Activated T-cell treated with anti-CD3 and anti-CD28 coated beads, Interleukin-2, amount 50 U/mL, for 72 hours (primary cell): ENCODE results near the gene RIC1. TPM values are rescaled to one million over a fixed set of nuclear protein-coding genes. Genes with fewer than 3 reads are reported as not detected.
"Not testable (repeated sequence)": the region's sequence is repeated elsewhere in the genome, so short reads cannot be mapped to it uniquely, and the experiment has no call there.

Experiments
- ATAC-seq, 2 donors: fragments of 150-1000 bp; cut with Tn5 transposase; replicated peaks in 1 of 2; 2 replicates each; pipeline ENCODE4 v1.10.0; 2021; ENCODE audit warnings: moderate library complexity in 2 of 2, mild to moderate bottlenecking in 1 of 2
- DNase-seq, 2 donors: peaks; one replicate each; pipeline ENCODE4 v3.0.0; 2021 to 2022; ENCODE audit warnings: mixed read lengths in 1 of 2
- H3K27ac Mint-ChIP-seq: one replicate; pipeline ENCODE4 v1.8.0; 2022; ENCODE audit warnings: mild to moderate bottlenecking, moderate library complexity, mixed read lengths
- H3K27me3 Mint-ChIP-seq: one replicate; pipeline ENCODE4 v1.8.0; 2022; ENCODE audit warnings: low read depth, mixed read lengths
- H3K36me3 Mint-ChIP-seq, 2 donors: one replicate each; pipeline ENCODE4 v1.8.0; 2022; ENCODE audit warnings: mixed read lengths in 2 of 2, mild to moderate bottlenecking in 1 of 2; ENCODE audit not compliant: insufficient read depth in 2 of 2
- H3K4me1 Mint-ChIP-seq: one replicate; pipeline ENCODE4 v1.8.0; 2022; ENCODE audit warnings: low read depth, mixed read lengths
- H3K4me3 Mint-ChIP-seq, 2 donors: one replicate each; pipeline ENCODE4 v1.8.0; 2022; ENCODE audit warnings: mild to moderate bottlenecking in 2 of 2, mixed read lengths in 2 of 2, moderate library complexity in 2 of 2
- H3K9me3 Mint-ChIP-seq, 2 donors: one replicate each; pipeline ENCODE4 v1.8.0; 2022; ENCODE audit warnings: mixed read lengths in 2 of 2
- total RNA-seq, 2 donors: library from RNA; stranded (reverse); gene quantifications; one replicate each; pipeline ENCODE4 v1.2.3, GENCODE V29; 2022

RIC1 gene
- total RNA-seq, 2 donors from 2014 or later = 22.0 to 25.9 TPM

DNA sequence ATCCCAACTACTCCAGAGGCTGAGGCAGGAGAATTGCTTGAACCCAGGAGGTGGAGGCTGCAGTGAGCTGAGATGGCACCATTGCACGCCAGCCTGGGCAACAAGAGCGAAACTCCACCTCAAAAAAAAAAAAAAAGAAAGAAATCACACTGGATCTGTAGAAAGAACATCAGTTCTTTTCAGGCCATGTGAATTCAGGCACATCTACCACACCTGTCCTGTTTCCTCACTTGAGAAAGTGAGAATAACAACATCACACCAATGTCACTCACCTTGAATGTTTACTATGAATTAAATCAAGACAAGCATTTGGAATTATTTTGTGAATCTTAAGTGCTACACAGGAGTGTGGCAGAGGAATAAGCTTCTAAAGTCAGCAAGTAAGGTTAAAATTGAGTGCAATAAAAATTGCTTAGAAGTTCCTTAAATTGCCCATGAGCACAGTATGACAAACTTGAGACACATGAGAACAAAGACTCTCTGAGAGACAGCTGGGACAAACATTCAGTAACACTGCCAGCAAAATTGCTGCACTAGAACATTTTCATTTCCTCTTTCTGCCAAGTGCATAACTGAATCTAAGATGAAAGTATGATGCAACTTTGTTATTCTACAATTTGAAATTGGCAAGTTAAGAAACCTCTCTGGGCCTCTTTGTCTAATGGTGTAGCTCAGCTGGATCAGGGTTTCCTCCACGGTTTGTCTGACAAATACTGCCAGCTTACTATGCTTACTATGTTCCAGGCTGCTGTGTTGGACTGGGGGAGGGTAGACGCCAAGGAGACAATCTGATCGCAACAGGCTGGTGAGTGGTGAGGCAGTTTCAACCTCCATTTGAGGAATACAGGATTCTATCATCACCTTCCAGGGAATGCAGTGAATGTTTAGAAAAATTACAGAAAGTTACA, 1.9 kb upstream of the RIC1 start:
- H3K27me3 Mint-ChIP-seq = no peaks in the 10 kb centered on the region
- peak overlapping the region; percentile 88 to 99 for H3K4me3 Mint-ChIP-seq
- peak overlapping the region; percentile 95 for H3K27ac Mint-ChIP-seq
- DNase-seq (peak; percentile 52 to 65), ATAC-seq (peak; percentile 23 to 40)
- no peaks in the 10 kb centered on the region for H3K9me3 Mint-ChIP-seq
- H3K36me3 Mint-ChIP-seq = peaks cover 11 to 15% of the 10 kb centered on the region in 2 donors
- H3K4me1 Mint-ChIP-seq = peaks cover 46% of the 10 kb centered on the region

DNA sequence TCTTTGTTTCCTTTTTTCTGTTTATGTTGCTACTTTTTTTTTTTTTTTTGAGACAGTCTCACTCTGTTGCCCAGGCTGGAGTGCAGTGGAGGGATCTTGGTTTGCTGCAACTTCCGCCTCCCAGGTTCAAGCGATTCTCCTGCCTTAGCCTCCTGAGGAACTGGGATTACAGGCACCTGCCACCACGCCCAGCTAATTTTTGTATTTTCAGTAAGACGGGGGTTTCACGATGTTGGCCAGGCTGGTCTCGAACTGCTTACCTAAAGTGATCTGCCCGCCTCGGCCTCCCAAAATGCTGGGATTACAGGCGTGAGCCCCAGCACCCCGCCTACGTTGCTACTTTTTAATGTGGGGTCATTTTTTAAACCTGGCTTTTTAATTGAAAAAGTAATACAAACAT, 1.2 kb upstream of the RIC1 start:
- not testable (repeated sequence) for ATAC-seq, DNase-seq, H3K27me3 Mint-ChIP-seq, H3K9me3 Mint-ChIP-seq
- H3K36me3 Mint-ChIP-seq = peaks cover 11 to 15% of the 10 kb centered on the region in 2 donors
- H3K27ac Mint-ChIP-seq = peak overlapping the region; percentile 95
- H3K4me1 Mint-ChIP-seq = peaks cover 53% of the 10 kb centered on the region
- peak overlapping the region; percentile 88 to 99 for H3K4me3 Mint-ChIP-seq

DNA sequence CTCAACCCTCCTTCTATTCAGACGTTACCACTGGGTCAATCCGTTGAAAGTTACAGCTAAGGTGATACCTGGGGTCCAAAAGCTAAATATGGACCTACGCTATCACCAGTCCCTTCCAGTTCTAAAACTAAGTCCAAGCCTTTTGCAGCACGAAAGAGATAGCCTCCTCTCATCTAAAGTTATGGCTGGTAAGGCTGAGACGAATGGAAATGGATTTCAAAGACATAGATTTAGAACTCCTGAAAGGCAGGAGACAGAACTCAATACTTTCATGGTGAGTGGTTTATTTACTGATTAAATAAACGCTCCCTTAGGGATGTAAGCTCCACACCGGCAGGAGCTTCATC, 751 bp upstream of the RIC1 start:
- Mint-ChIP-seq H3K4me3 (peak overlapping the region; percentile 88 to 99), H3K27ac (peak overlapping the region; percentile 95), H3K27me3 (no peaks in the 10 kb centered on the region), H3K4me1 (peaks cover 58% of the 10 kb centered on the region), H3K36me3 (peaks cover 11 to 15% of the 10 kb centered on the region in 2 donors), H3K9me3 (no peaks in the 10 kb centered on the region)
- ATAC-seq (no peak), DNase-seq (no peak)

- Mint-ChIP-seq H3K27ac (peak overlapping the region; percentile 98), H3K27me3 (no peaks in the 10 kb centered on the region), H3K9me3 (no peaks in the 10 kb centered on the region), H3K4me3 (peak overlapping the region; percentile 96 to 100), H3K36me3 (peaks cover 9 to 13% of the 10 kb centered on the region in 2 donors), H3K4me1 (peaks cover 63% of the 10 kb centered on the region)
- ATAC-seq (peak; percentile 7 to 11), DNase-seq (peak; percentile 56 to 60)
These were observed 589 bp downstream of the RIC1 start for GRCh38 chr9:5629312-5630080.

- peaks cover 13 to 14% of the 10 kb centered on the region in 2 donors for H3K36me3 Mint-ChIP-seq
- no peaks in the 10 kb centered on the region for H3K27me3 Mint-ChIP-seq
- DNase-seq (no peak), ATAC-seq (no peak)
- peak overlapping the region; percentile 98 for H3K27ac Mint-ChIP-seq
- peaks cover 58% of the 10 kb centered on the region for H3K4me1 Mint-ChIP-seq
- H3K4me3 Mint-ChIP-seq = peak overlapping the region; percentile 96 to 100
- peaks cover 1 to 2% of the 10 kb centered on the region in 2 donors for H3K9me3 Mint-ChIP-seq
These were observed 1.2 kb downstream of the RIC1 start for GRCh38 chr9:5630081-5630507.

- DNase-seq (no peak), ATAC-seq (no peak)
- H3K4me3 Mint-ChIP-seq = peak overlapping the region in 1 of 2 donors; percentile 56
- no peaks in the 10 kb centered on the region for H3K27me3 Mint-ChIP-seq
- H3K36me3 Mint-ChIP-seq = peaks cover 21% of the 10 kb centered on the region in 2 donors
- peaks cover 6 to 10% of the 10 kb centered on the region in 2 donors for H3K9me3 Mint-ChIP-seq
- peaks cover 50% of the 10 kb centered on the region for H3K4me1 Mint-ChIP-seq
- H3K27ac Mint-ChIP-seq = no peak overlapping the region
These were observed 2.1 kb downstream of the RIC1 start for GRCh38 chr9:5631026-5631425.

DNA sequence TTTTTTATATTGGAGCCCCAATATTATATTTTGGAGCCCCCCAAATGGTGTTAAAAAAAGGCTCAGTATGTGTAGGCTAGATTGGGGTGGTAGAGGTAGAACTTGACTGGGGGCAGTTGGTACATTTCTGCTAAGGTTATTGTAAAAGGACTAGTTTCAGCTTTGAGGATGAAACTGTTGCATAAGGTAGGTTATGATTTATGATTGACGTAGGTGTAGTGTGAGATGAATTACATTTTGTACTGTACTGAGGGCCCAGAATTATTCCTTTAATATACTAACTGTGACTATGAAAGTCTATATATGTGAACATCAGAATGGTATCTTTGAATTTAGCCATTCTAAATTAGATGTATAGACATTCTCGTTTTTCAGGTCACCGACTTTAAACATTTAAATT, 3.6 kb downstream of the RIC1 start:
- H3K27ac Mint-ChIP-seq = peak overlapping the region; percentile 9
- ATAC-seq (no peak), DNase-seq (no peak)
- H3K36me3 Mint-ChIP-seq = peaks cover 22% of the 10 kb centered on the region in 2 donors
- peaks cover 8 to 11% of the 10 kb centered on the region in 2 donors for H3K9me3 Mint-ChIP-seq
- peak overlapping the region; percentile 17 to 60 for H3K4me3 Mint-ChIP-seq
- peaks cover 37% of the 10 kb centered on the region for H3K4me1 Mint-ChIP-seq
- no peaks in the 10 kb centered on the region for H3K27me3 Mint-ChIP-seq

DNA sequence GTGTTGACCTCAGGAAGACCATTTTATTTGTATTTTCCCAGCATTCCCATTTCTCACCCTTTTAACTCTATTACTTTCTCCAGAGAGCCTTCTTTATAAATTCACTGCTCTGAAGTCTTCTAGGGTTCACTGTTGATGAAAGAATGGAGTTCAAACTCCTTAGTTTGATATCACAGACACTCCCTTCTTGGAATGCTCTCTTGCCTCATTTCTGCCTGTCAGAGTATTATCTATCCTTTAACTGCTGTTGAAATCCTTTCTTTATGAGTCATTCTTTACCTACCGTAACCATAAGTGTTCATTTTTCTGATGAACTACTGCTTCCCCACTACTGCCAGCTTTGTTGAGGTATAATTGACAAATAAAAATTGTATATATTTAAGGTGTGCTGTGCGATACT, 4.3 kb downstream of the RIC1 start:
- DNase-seq (no peak), ATAC-seq (no peak)
- no peaks in the 10 kb centered on the region for H3K27me3 Mint-ChIP-seq
- peak overlapping the region; percentile 50 to 60 for H3K4me3 Mint-ChIP-seq
- H3K4me1 Mint-ChIP-seq = peaks cover 36% of the 10 kb centered on the region
- peak overlapping the region; percentile 19 for H3K27ac Mint-ChIP-seq
- peaks cover 11 to 14% of the 10 kb centered on the region in 2 donors for H3K9me3 Mint-ChIP-seq
- H3K36me3 Mint-ChIP-seq = peaks cover 23 to 30% of the 10 kb centered on the region in 2 donors

DNA sequence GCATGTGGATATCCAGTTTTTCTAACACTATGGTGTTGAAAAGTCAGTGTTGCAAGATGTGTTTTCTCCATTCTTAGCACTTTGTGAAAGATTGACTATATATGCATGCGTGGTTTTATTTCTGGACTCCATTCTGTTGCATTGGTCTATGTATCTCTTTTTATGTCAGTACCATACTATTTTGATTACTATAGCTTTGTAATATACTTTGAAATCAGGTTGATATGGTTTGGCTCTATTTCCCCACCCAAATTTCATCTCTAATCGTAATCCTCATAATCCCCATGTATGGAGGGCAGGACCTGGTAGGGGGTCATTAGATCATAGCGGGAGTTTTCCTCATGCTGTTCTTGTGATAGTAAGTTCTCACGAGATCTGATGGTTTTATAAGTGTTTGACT, 6.5 kb downstream of the RIC1 start:
- Mint-ChIP-seq H3K9me3 (peaks cover 17 to 22% of the 10 kb centered on the region in 2 donors), H3K27me3 (no peaks in the 10 kb centered on the region), H3K36me3 (peaks cover 31 to 39% of the 10 kb centered on the region in 2 donors), H3K4me3 (peak overlapping the region in 1 of 2 donors; percentile 20), H3K27ac (no peak overlapping the region), H3K4me1 (peaks cover 36% of the 10 kb centered on the region)
- no peak for ATAC-seq
- no peak for DNase-seq

- DNase-seq (no peak), ATAC-seq (no peak)
- Mint-ChIP-seq H3K27me3 (no peaks in the 10 kb centered on the region), H3K36me3 (peaks cover 41 to 45% of the 10 kb centered on the region in 2 donors), H3K4me1 (peaks cover 22% of the 10 kb centered on the region), H3K9me3 (peaks cover 18 to 26% of the 10 kb centered on the region in 2 donors), H3K4me3 (no peak overlapping the region), H3K27ac (no peak overlapping the region)
These were observed 10.9 kb downstream of the RIC1 start for GRCh38 chr9:5639816-5640215.

GRCh38 chr9:5642170-5642569, 13.3 kb downstream of the RIC1 start:
- Mint-ChIP-seq H3K9me3 (peaks cover 15 to 24% of the 10 kb centered on the region in 2 donors), H3K36me3 (peaks cover 33 to 41% of the 10 kb centered on the region in 2 donors), H3K4me1 (peaks cover 35% of the 10 kb centered on the region), H3K27ac (no peak overlapping the region), H3K27me3 (no peaks in the 10 kb centered on the region), H3K4me3 (no peak overlapping the region)
- no peak for DNase-seq
- no peak for ATAC-seq

- Mint-ChIP-seq H3K36me3 (peaks cover 30 to 40% of the 10 kb centered on the region in 2 donors), H3K27ac (peak overlapping the region; percentile 74), H3K9me3 (peaks cover 12 to 22% of the 10 kb centered on the region in 2 donors), H3K27me3 (no peaks in the 10 kb centered on the region), H3K4me3 (peak overlapping the region in 1 of 2 donors; percentile 52), H3K4me1 (peaks cover 35% of the 10 kb centered on the region)
- peak in 1 of 2 donors; percentile 29 for DNase-seq
- ATAC-seq = peak; percentile 80 to 88
These were observed 14.2 kb downstream of the RIC1 start for GRCh38 chr9:5643005-5643624.
